Inferior parietal cortex (tissue), 1 donor: Measurements from ENCODE around the gene NFIC.

Source experiments
- DNase-seq: peaks from one replicate; pipeline ENCODE4 v3.0.0-alpha.2; 2016; ENCODE audit errors: extremely low spot score

The NFIC gene

DNA sequence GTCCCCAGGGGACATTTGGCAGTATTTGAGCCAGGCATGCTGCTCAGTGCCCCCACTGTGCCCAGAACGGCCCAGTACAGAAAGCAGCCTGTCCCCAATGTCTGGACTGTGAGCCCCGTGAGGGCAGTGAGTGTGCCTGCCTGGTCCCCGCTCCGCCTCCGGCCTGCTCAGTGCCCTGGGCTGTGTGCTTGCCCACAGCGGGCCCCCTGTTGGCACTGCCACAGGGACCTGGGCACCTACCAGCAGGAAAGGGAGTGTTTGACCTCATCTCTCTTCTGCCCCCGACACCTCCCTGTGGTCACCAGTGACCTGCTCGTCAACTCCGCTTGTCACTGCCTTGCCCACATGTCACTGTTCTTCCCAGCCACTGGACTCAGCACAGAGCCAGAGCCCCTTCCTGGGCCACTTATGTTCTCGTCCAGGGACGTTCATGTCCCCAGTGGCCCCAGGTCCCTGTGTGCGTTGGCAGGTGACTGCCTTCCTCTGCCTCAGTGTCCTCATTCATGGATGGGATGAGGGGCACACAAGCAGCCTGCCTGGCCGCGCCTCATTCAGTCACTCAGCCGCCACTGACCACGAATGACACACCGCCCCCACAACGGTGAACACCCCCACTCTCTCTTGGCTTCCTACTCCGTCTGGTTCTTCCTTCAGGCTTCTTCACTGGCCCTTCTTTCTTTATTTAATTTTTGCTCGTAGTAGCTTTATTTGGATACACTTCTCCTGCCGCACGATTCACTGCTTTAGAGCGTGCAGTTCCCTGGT is 142.6 kb downstream of the NFIC start:
- DNase-seq = no peak

DNA sequence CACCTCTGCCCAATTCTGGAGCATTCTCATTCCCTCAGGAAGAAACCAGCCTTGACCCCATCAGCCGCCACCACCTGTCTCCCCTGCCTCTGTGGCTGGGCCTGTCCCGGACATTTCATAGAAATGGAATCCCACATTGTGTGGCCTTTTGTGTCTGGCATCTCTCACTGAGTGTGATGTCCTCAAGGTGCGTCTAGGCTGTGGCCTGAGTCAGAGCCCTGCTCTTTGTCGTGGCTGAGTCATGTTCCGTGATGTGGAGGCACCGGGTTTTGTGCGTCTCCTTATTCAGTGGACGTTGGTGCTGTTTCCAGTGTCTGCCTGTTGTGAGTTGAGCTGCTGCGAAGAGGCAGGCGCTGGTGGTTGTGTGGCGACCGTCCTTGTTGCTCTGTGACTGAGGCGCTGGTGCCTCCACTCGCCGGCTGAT is 143.2 kb downstream of the NFIC start:
- no peak for DNase-seq

DNA sequence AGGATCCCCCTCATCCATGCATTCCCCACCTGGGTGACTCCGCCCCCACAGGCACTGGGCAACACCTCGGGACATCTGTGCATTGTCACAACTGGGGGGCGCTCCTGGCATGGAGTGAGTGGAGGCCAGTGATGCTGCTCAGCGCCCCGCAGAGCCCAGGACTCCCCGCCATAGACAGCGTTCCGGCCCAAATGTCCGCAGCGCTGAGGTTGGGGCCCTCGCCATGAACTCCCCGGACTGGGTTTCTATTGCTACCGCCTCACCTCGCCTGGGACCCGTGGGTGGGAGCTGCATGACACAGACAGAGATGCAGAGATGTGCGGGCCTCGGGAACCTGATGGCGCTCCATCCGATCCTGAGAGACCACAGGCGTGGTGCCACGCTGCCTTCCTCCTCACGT is 144.3 kb downstream of the NFIC start:
- DNase-seq = no peak

DNA sequence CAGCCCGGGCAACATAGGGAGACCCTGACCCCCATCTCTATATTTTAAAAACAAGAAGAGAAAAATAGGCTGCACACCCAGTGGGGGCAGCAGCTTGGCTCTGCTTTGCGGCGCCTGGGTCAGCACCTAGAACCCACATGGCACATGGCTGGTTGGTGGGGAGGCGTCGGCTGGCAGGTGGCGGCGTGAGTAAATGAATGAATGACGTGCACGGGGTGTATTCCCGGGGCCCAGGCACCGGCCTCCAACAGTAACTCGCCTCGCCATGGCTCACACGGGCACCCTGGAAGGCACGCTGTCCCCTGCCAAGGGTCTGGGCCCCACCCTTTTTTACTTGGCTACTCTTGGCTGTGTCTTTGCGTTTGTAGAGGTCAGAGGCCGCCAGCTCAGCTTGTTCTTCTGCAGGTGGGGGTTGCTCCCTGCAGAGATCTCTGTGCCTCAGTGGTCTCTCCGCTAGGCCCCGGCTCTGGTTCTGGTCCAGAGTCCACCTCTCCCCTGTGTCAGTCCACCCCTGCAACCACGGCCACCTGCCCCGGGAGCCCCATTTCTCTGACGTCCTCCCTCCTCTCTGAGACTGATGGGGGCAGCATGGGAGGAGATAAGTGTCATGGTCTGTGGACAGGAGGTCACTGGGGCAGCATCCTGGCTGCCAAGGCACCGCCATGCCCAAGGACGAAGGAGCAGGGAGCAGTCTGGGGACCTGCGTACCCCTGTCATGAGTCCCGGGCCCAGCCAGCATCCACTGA is 145.3 kb downstream of the NFIC start:
- DNase-seq = no peak

DNA sequence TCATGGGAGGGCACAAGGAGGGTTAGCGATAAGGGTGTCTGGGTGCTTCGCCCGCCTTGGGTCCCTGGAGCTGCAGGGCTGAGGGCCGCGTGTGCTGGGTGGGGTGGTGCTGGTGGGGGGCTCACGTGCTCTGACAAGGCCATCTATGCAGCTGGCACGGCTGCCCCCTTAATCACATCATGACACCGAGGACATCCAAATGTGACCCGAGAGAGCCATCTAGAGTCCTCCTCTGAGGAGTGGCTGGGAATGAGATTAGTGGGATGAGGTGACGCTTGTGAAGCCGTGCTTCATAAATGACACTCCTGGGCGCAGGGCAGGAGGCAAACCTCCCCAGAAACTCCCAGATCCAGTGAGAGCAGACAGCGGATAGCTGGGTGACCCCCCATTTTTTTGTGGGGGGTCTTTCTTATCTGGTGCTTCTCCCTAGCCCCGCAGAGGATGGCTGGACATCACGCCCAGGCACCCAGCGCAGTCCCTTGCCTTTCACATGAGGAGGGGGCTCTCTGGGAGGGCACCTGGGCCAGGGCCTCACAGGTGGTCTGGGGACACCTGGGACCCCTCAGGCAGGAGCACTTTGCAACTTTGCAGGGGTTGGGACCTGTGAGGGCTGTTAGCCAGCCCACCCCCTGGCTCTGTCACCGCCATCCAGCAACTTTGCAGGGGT is 146.3 kb downstream of the NFIC start:
- no peak for DNase-seq

DNA sequence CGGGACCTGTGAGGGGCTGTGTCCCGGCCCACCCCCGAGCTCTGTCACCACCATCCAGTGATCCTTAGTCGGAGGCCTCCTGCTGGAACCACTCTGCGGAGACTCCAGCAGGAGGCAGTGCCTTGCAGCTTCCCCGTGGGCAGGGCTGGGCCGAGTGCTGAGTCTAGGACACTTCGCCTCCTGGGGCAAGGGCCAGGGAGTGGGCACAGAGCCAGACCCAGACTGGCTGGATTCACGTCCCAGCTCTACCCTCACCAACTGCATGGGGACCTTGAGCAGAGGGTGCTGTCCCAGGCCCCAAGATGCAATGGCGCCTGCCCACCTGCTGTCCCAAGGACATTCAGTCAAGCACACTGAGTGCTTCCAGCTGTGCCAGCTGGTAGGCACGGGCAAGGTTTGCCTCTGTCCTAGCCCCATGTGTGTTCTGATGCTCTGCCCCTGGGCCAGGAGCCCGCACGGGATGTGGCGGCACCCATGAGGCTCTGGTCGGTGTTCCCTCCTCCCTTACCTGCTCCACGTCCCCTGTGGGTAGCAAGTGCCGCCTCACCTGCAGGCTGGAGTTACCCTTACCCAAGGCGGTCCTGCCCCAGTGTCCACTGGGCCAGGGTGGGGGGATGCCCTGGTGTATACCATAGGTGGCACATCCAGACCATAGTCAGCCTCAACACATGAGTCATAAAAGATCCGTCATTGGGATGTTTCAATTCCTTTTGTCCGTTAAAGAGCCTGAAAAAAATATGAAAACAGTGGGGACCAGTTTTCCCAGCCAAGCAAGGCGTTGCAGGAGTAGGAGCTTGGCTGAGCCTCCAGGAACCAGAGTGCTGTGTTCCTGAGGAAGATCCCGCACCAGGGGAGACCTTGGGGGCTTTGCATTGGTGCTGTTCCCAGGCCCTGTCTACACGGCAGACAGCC is 147.1 kb downstream of the NFIC start:
- no peak for DNase-seq

DNA sequence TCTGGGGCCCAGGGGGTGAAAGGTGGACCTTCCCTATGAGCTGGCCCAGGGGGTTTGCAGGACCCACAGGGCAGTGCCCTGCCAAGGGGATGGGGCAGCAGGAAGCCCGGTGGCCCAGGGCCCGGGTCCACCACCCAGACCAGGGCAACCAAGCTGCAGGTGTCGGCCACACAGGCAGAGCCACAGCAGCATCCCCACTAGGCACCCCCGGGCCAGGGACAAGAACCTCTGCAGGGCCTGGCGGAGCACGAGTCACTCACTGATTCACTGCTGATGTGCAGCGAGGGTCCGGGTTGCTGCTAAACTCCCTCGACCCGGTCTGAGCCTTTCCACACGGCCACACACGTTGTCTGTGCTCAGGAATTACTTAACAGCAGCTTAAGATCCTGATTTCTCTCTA is 148.5 kb downstream of the NFIC start:
- DNase-seq = no peak

DNA sequence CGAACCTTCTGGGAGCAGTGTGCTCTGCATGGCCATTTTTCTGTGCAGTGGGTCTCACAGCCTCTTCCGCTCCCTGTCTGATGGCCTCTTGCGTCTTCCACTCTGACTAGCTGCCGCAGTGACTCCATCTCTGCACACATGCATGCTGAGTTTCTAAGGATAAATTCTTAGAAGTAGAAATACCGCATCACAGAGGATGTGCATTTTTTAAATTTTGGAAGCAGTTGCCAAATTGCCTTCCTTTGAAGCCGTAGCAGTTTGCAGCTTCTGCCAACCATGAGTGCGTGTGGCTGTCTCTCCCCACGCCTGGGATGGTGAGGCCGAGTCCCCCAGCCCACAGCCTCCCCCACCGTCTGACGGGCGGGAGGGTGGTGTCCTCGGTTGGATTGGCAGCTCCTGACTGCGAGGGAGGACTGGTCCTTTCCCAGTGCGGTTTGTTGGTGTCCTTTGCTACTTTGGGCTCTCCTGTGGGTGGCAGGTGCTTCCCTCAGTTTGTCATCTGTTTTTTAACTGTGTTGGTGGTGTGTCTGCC is 149.6 kb downstream of the NFIC start:
- no peak for DNase-seq

DNA sequence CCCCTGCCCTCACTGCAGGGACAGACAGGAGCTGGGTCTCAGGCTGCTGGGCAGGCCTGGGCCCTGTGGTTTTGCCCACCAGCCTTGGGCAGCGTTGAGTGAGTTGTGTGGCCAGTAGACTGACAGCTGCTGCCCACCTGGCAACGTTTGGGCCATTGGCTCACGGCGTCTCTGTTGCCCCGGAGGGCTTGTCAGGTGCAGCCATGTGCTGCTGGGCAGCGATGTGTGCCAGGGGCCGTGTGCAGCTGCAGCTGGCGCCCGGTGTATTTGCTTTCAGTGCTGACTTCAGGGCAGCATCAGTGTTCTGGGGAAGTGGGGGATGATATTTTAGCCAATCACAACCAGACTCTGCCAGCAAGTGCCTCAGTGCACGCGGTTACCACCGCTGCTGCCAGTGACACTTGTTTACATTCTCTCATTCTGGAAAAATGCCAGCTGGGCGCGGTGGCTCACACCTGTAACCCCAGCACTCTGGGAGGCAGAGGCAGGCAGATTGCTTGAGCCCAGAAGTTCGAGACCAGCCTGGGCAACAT is 150.4 kb downstream of the NFIC start:
- DNase-seq = no peak

DNA sequence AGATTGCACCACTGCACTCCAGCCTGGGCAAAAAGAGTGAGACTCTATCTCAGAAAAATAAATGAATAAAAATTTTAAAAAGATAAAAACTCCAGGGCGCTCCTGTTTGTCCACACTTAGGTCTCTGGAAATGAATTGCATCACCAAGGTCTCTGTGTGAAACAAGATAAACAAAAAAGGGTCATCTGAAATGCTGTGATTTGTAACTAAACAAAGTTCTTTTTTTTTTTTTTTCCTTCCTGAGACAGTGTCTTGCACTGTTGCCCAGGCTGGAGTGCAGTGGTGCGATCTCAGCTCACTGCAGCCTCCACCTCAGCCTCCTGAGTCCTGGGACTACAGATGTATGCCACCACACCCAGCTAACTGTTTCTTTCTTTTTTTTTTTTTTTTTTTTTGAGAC is 151.3 kb downstream of the NFIC start:
- no peak for DNase-seq

DNA sequence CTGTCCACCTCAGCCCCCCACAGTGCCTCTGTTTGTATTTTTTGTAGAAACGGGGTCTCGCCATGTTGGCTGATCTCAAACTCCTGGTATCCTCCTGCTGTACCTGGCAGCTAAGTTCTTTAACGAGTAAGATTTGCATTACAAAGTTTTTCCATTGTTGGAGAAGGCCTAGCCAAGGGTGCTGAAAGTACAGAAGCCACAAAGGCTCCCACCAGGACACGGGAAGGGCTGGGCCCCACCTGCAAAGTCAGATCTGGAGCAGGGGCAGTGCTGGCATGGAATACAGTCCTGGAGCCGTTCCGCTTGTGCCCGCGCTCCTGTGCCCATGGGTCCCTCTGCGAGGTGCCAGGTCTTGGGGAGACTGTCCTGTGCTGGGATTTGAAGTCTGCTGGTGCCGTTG is 151.9 kb downstream of the NFIC start:
- DNase-seq = no peak

DNA sequence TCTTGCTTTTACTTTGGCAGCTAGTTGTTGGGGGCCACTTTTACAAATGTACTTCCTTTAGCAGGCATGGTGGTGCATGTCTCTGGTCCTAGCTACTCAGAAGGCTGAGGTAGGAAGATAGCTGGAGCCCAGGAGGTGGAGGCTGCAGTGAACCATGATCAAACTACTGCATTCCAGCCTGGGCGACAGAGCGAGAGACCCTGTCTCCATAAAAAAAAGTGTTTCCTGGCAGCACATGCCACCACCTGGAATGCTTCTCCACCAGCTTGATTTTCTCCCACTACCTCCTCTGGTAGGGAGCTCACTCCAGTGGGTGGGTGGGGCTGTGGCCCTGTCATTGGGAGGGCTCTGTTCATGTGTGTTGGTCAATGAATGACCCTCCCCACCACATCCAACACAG is 152.3 kb downstream of the NFIC start:
- DNase-seq = no peak
